Stimulated activated CD4-positive, alpha-beta T cell treated with anti-CD3 and anti-CD28 coated beads, Interleukin-2, amount 100 ng/mL, for 24 hours (primary cell): Measurements from ENCODE around the gene ERFE.

Experiments used
- DNase-seq, 2 donors: peaks; one replicate each; pipeline ENCODE4 v3.0.0-alpha.2; 2020

Gene ERFE

GRCh38 chr2:238157506-238158017 is 1.2 kb upstream of the ERFE start:
- no peak for DNase-seq

GRCh38 chr2:238158018-238158508 is 707 bp upstream of the ERFE start:
- DNase-seq, result no peak

GRCh38 chr2:238159071-238159539 is 335 bp downstream of the ERFE start:
- peak in 1 of 2 donors; percentile 46 for DNase-seq

- DNase-seq, result no peak
These were observed 963 bp downstream of the ERFE start for GRCh38 chr2:238159661-238160205.

GRCh38 chr2:238160206-238161129 is 1.7 kb downstream of the ERFE start:
- DNase-seq, result no peak

- no peak for DNase-seq
These were observed 2.7 kb downstream of the ERFE start for GRCh38 chr2:238161291-238162051.

GRCh38 chr2:238162251-238162845 is 3.6 kb downstream of the ERFE start:
- DNase-seq, result no peak

- DNase-seq, result no peak
These were observed 4.2 kb downstream of the ERFE start for GRCh38 chr2:238162846-238163441.

GRCh38 chr2:238163481-238164198 is 4.9 kb downstream of the ERFE start:
- DNase-seq, result no peak

GRCh38 chr2:238164906-238165287 is 6.1 kb downstream of the ERFE start:
- DNase-seq, result no peak

- DNase-seq, result no peak
These were observed 6.6 kb downstream of the ERFE start for GRCh38 chr2:238165288-238165921.

GRCh38 chr2:238166391-238167343 is 7.9 kb downstream of the ERFE start:
- no peak for DNase-seq

- no peak for DNase-seq
These were observed 8.6 kb downstream of the ERFE start for GRCh38 chr2:238167344-238167715.

GRCh38 chr2:238167761-238168160 is 9.0 kb downstream of the ERFE start:
- DNase-seq, result no peak

GRCh38 chr2:238168196-238169047 is 9.7 kb downstream of the ERFE start:
- no peak for DNase-seq

GRCh38 chr2:238169048-238169707 is 10.4 kb downstream of the ERFE start:
- no peak for DNase-seq

GRCh38 chr2:238169708-238170251 is 11.0 kb downstream of the ERFE start:
- no peak for DNase-seq
